Thyroid gland (tissue), 4 donors: Measurements from ENCODE around the gene MXD4. TPM values are rescaled to one million over a fixed set of nuclear protein-coding genes. Genes with fewer than 3 reads are reported as not detected.

ENCODE experiments used
- DNase-seq, 2 donors: peaks; one replicate each; pipeline ENCODE4 v3.0.0-alpha.2; 2019
- H3K27ac ChIP-seq, 3 donors: fragments of 200-600 bp; sonication (generic); 1 replicate in 2 of 3; 2 replicates in 1 of 3; pipeline ENCODE4 v1.5.1; 2016 to 2019; ENCODE audit warnings: mild to moderate bottlenecking in 1 of 3, moderate library complexity in 1 of 3
- H3K27me3 ChIP-seq: fragments of 200-600 bp; sonication (generic); one replicate; pipeline ENCODE4 v1.5.1; 2019
- H3K36me3 ChIP-seq, 2 donors: fragments of 200-600 bp; sonication (generic); one replicate each; pipeline ENCODE4 v1.5.1; 2016 to 2019
- H3K4me1 ChIP-seq, 2 donors: fragments of 200-600 bp; sonication (generic); one replicate each; pipeline ENCODE4 v1.5.1; 2017 to 2019
- H3K4me3 ChIP-seq, 3 donors: fragments of 200-600 bp; sonication (generic); replicated peaks in 1 of 3; 1 replicate in 2 of 3; 2 replicates in 1 of 3; pipeline ENCODE4 v1.5.1; 2016; ENCODE audit warnings: mild to moderate bottlenecking in 1 of 3
- H3K9me3 ChIP-seq: fragments of 200-600 bp; sonication (generic); one replicate; pipeline ENCODE4 v1.5.1; 2017
- CTCF ChIP-seq, 6 experiments: fragments of 200-600 bp in 3 of 6; fragments of 450-650 bp in 3 of 6; sonication (generic) in 3 of 6; IDR thresholded peaks; one replicate each; pipeline ENCODE4 v1.5.1; 2016 to 2019; ENCODE audit warnings: antibody characterized with exemption in 6 of 6, mild to moderate bottlenecking in 2 of 6, inconsistent platforms in 1 of 6, moderate library complexity in 1 of 6
- POLR2A ChIP-seq, 2 donors: fragments of 450-650 bp; IDR thresholded peaks; one replicate each; pipeline ENCODE4 v1.6.1; 2017; ENCODE audit warnings: antibody characterized with exemption in 2 of 2, mild to moderate bottlenecking in 2 of 2, moderate library complexity in 1 of 2
- WGBS, 2 donors: methylation state at CpG; one replicate each; pipeline ENCODE4 v1.1.5; 2017; 5-methylcytosine and 5-hydroxymethylcytosine counted together
- intact Hi-C: fragments of 100-400 bp; cut with DNase I; formaldehyde crosslinking; loops from one replicate; pipeline ENCODE4 v1.15.1; 2023
- total RNA-seq, 4 donors: library from RNA; depleted of rRNA; stranded (reverse); fragments of >200 nt; gene quantifications; one replicate each; pipeline ENCODE4 v1.2.3, GENCODE V29; 2016

MXD4 gene
- total RNA-seq, 4 donors from 2014 or later = 48.1 to 102 (median 61.9) TPM

- WGBS, 2 donors = 81 to 82% methylated on average over 6 of the region's 6 CpGs
- H3K36me3 ChIP-seq = no peaks in the 10 kb centered on the region
- H3K4me1 ChIP-seq = no peaks in the 10 kb centered on the region
- no peak overlapping the region for H3K4me3 ChIP-seq
- no peak for TF ChIP-seq CTCF (IDR thresholded peaks at IDR 0.05)
- TF ChIP-seq POLR2A (IDR thresholded peaks at IDR 0.05) = no peak
- H3K9me3 ChIP-seq = no peaks in the 10 kb centered on the region
- DNase-seq = no peak
- no peaks in the 10 kb centered on the region for H3K27me3 ChIP-seq
- intact Hi-C loops = no loop called here
- no peak overlapping the region for H3K27ac ChIP-seq
Observed at GRCh38 chr4:2292646-2293108, 30.8 kb upstream of the MXD4 start.

- TF ChIP-seq CTCF (IDR thresholded peaks at IDR 0.05) = no peak
- TF ChIP-seq POLR2A (IDR thresholded peaks at IDR 0.05) = no peak
- WGBS, 2 donors = 79% methylated on average over 14 to 20 of the region's 20 CpGs
Observed at GRCh38 chr4:2291705-2292645, 30.1 kb upstream of the MXD4 start.

GRCh38 chr4:2290974-2291704, 29.2 kb upstream of the MXD4 start:
- peak in 1 of 2 donors; percentile 14 for DNase-seq
- Histone ChIP-seq H3K27me3 (no peaks in the 10 kb centered on the region), H3K9me3 (no peaks in the 10 kb centered on the region), H3K4me3 (no peak overlapping the region), H3K4me1 (no peaks in the 10 kb centered on the region), H3K27ac (no peak overlapping the region), H3K36me3 (no peaks in the 10 kb centered on the region)
- no peak for TF ChIP-seq POLR2A (IDR thresholded peaks at IDR 0.05)
- WGBS, 2 donors = 82 to 88% methylated on average over 19 to 22 of the region's 24 CpGs
- intact Hi-C loops = no loop called here

More at GRCh38 chr4:2291705-2292645, 30.1 kb upstream of the MXD4 start:
- no peaks in the 10 kb centered on the region for H3K36me3 ChIP-seq
- H3K4me1 ChIP-seq = no peaks in the 10 kb centered on the region
- H3K27me3 ChIP-seq = no peaks in the 10 kb centered on the region
- intact Hi-C loops = no loop called here
- no peak overlapping the region for H3K4me3 ChIP-seq
- no peak overlapping the region for H3K27ac ChIP-seq
- H3K9me3 ChIP-seq = no peaks in the 10 kb centered on the region
- peak in 1 of 2 donors; percentile 1 for DNase-seq

- H3K4me1 ChIP-seq = no peaks in the 10 kb centered on the region
- intact Hi-C loops = no loop called here
- no peak overlapping the region for H3K4me3 ChIP-seq
- no peaks in the 10 kb centered on the region for H3K9me3 ChIP-seq
- no peaks in the 10 kb centered on the region for H3K27me3 ChIP-seq
- no peak for DNase-seq
- H3K36me3 ChIP-seq = no peaks in the 10 kb centered on the region
- TF ChIP-seq POLR2A (IDR thresholded peaks at IDR 0.05) = no peak
- TF ChIP-seq CTCF (IDR thresholded peaks at IDR 0.05) = no peak
- WGBS, 2 donors = 81 to 88% methylated on average over 3 of the region's 9 CpGs
- H3K27ac ChIP-seq = no peak overlapping the region
Observed at GRCh38 chr4:2290488-2290887, 28.6 kb upstream of the MXD4 start.

- DNase-seq = no peak
- H3K4me1 ChIP-seq = no peaks in the 10 kb centered on the region
- no peaks in the 10 kb centered on the region for H3K27me3 ChIP-seq
- intact Hi-C loops = no loop called here
- H3K4me3 ChIP-seq = no peak overlapping the region
- TF ChIP-seq POLR2A (IDR thresholded peaks at IDR 0.05) (no peak), CTCF (IDR thresholded peaks at IDR 0.05) (no peak)
- no peak overlapping the region for H3K27ac ChIP-seq
- H3K36me3 ChIP-seq = no peaks in the 10 kb centered on the region
- 92 to 100% methylated on average over 1 to 6 of the region's 11 CpGs for WGBS, 2 donors
- no peaks in the 10 kb centered on the region for H3K9me3 ChIP-seq
Observed at GRCh38 chr4:2289955-2290333, 28.0 kb upstream of the MXD4 start.
